K562 (cell line): Measurements from ENCODE around the gene SPRYD3. TPM values are rescaled to one million over a fixed set of nuclear protein-coding genes. Genes with fewer than 3 reads are reported as not detected.

ENCODE experiments used
- BRCA1 ChIP-seq, 2 experiments: fragments of 450-650 bp in 1 of 2; sonication (generic) in 1 of 2; formaldehyde crosslinking in 1 of 2; IDR thresholded peaks; 2 replicates each; pipeline versions ENCODE4 v1.5.0 to v1.6.1; 2017 to 2020; ENCODE audit warnings: mild to moderate bottlenecking in 1 of 2, missing genetic modification reagents in 1 of 2
- CREB5 ChIP-seq: fragments of 250-450 bp; sonication (Bioruptor Pico); IDR thresholded peaks from 2 replicates; pipeline ENCODE4 v1.5.0; 2020; ENCODE audit warnings: mild to moderate bottlenecking
- ETV1 ChIP-seq: fragments of 450-650 bp; conservative IDR thresholded peaks from 2 replicates; pipeline ENCODE4 v1.6.1; 2016; ENCODE audit warnings: missing genetic modification characterization, control low read depth, low read depth, missing compliant biosample characterization
- HNRNPLL ChIP-seq: fragments of 200-400 bp; formaldehyde crosslinking; IDR thresholded peaks from 2 replicates; pipeline ENCODE4 v1.6.1; 2017; ENCODE audit warnings: low read length, low read depth, mild to moderate bottlenecking; ENCODE audit not compliant: poor library complexity, severe bottlenecking
- HSF4 ChIP-seq: fragments of 250-450 bp; sonication (Bioruptor Pico); IDR thresholded peaks from 2 replicates; pipeline ENCODE4 v2.1.2; 2022; ENCODE audit warnings: mild to moderate bottlenecking, moderate library complexity, borderline replicate concordance
- KDM5B ChIP-seq: fragments of 200-600 bp; sonication (generic); IDR thresholded peaks from 2 replicates; pipeline ENCODE4 v1.6.1; 2012; ENCODE audit warnings: low read depth, mild to moderate bottlenecking, moderate library complexity, low read length, control low read depth, inconsistent platforms; ENCODE audit not compliant: insufficient replicate concordance
- NBN ChIP-seq: fragments of 450-650 bp; IDR thresholded peaks from 2 replicates; pipeline ENCODE4 v1.6.1; 2016; ENCODE audit warnings: low read depth, mild to moderate bottlenecking
- RBM15 ChIP-seq: fragments of 200-400 bp; formaldehyde crosslinking; IDR thresholded peaks from 2 replicates; pipeline ENCODE4 v1.6.1; 2018; ENCODE audit warnings: mild to moderate bottlenecking, low read length, moderate library complexity; ENCODE audit not compliant: insufficient read depth
- TBL1XR1 ChIP-seq, 2 experiments: IDR thresholded peaks; 2 replicates each; pipeline ENCODE4 v1.6.1; 2012; ENCODE audit warnings: improper control_type of control experiment in 2 of 2, low read length in 2 of 2, mild to moderate bottlenecking in 1 of 2
- ZBTB11 ChIP-seq, 3 experiments: fragments of 200-800 bp in 1 of 3; fragments of 250-450 bp in 1 of 3; fragments of 450-650 bp in 1 of 3; sonication (Bioruptor Pico) in 1 of 3; sonication (Bioruptor generic) in 1 of 3; formaldehyde crosslinking in 1 of 3; IDR thresholded peaks; 2 replicates each; pipeline versions ENCODE4 v1.6.1 to v1.8.0; 2016 to 2022; ENCODE audit warnings: mild to moderate bottlenecking in 2 of 3, missing genetic modification characterization in 2 of 3, missing compliant biosample characterization in 1 of 3, moderate library complexity in 1 of 3
- ZFP30 ChIP-seq: fragments of 250-450 bp; sonication (Bioruptor Pico); IDR thresholded peaks from 2 replicates; pipeline ENCODE4 v1.8.0; 2022; ENCODE audit warnings: moderate library complexity, mild to moderate bottlenecking, inconsistent platforms, borderline replicate concordance
- ZFP36 ChIP-seq: fragments of 150-350 bp; IDR thresholded peaks from 2 replicates; pipeline ENCODE4 v1.6.1; 2018; ENCODE audit warnings: low read length, low read depth; ENCODE audit not compliant: partially characterized antibody
- ZNF274 ChIP-seq: IDR thresholded peaks from 2 replicates; pipeline ENCODE4 v1.6.1; 2011; ENCODE audit warnings: low read depth, mild to moderate bottlenecking, low read length, moderate library complexity, borderline replicate concordance
- ZNF561 ChIP-seq: fragments of 450-650 bp; formaldehyde crosslinking; conservative IDR thresholded peaks from 2 replicates; pipeline ENCODE4 v1.4.0; 2020; ENCODE audit warnings: mild to moderate bottlenecking, moderate library complexity
- ZNF780A ChIP-seq: fragments of 250-450 bp; sonication (Bioruptor Pico); IDR thresholded peaks from 2 replicates; pipeline ENCODE4 v1.5.0; 2021; ENCODE audit warnings: mild to moderate bottlenecking
- polyA plus RNA-seq, 8 experiments: library from polyadenylated mRNA; depleted of rRNA in 4 of 8; stranded (reverse) in 5 of 8; unstranded in 3 of 8; fragments of >200 nt; fragmentation: Nextera tagmentation in 2 of 8; fragmentation: Illumina TruSeq in 1 of 8; extraction: Ambion mirVana in 2 of 8; extraction: Trizol in 1 of 8; gene quantifications; 2 replicates each; pipeline versions ENCODE4 v1.2.1 to v1.2.3, GENCODE V29; 2011 to 2014; ENCODE audit warnings: inconsistent platforms in 1 of 8, missing spikeins in 1 of 8
- total RNA-seq, 7 experiments: library from RNA; depleted of rRNA in 6 of 7; stranded (reverse); fragments of >200 nt in 6 of 7; fragmentation: Illumina TruSeq in 2 of 7; extraction: Trizol in 2 of 7; gene quantifications; 2 replicates each; pipeline versions ENCODE4 v1.2.1 to v1.2.3, GENCODE V29; 2011 to 2021; ENCODE audit warnings: low replicate concordance in 1 of 7
- TF ChIP-seq, protein P1 (sequence below), 2 experiments: fragments of 450-650 bp in 1 of 2; sonication (generic) in 1 of 2; formaldehyde crosslinking in 1 of 2; IDR thresholded peaks in 1 of 2; conservative IDR thresholded peaks in 1 of 2; 2 replicates each; pipeline versions ENCODE4 v1.6.1 to v1.8.1; 2016 to 2023; ENCODE audit warnings: mild to moderate bottlenecking in 2 of 2, moderate library complexity in 2 of 2, inconsistent platforms in 1 of 2, missing genetic modification reagents in 1 of 2
- TF ChIP-seq, protein P2 (sequence below): fragments of 150-350 bp; conservative IDR thresholded peaks from 2 replicates; pipeline ENCODE4 v1.6.1; 2014; ENCODE audit warnings: low read length

The SPRYD3 gene
- total and polyA plus RNA-seq, 9 of the 15 experiments (the other 6 are each of a cell fraction or from before 2014, with no cell fraction given): 1.5 to 13.6 (median 7.6) TPM

DNA sequence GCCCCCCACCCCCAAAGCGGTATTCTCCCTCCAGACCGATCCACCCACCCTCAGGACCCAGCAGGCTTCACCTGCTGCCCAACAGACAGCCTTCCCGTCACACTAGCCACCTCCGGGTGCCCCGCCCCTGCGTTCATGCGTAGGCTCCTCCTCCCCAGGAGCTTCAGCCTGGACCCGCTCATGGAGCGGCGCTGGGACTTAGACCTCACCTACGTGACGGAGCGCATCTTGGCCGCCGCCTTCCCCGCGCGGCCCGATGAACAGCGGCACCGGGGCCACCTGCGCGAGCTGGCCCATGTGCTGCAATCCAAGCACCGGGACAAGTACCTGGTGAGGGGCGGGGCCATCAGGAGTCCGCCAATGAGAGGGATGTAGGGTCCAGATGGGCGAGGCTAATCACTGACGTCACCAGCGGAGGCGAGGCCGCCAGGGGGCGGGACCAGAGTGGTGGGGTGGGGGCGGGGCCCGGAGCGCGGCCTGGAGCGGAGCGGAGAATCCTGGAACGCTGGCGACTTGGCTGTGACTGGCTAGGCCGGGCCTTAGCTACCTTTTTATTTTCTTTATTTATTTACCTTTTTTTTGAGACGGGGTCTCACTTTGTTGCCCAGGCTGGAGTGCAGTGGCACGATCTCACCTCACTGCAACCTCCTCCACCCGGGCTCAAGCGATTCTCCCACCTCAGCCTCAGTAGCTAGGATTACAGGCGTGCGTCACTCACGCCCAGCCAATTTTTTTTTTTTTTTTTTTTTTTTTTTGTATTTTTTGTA, 24.9 kb downstream of the SPRYD3 start (continued):
- TF ChIP-seq ZNF561 (CRISPR knock-in tag) (no peak), ZFP30 (CRISPR knock-in tag) (no peak), BRCA1 (IDR thresholded peaks at IDR 0.05) (no peak), BRCA1 (CRISPR knock-in tag; IDR thresholded peaks at IDR 0.05) (no peak), HSF4 (no peak), ZFP36 (no peak), NBN (no peak), CREB5 (no peak), ZNF780A (CRISPR knock-in tag) (no peak), KDM5B (no peak), ETV1 (tag) (no peak), ZBTB11 (CRISPR knock-in tag; IDR thresholded peaks at IDR 0.05) (no peak), HNRNPLL (no peak), ZNF274 (no peak), TBL1XR1 (IDR thresholded peaks at IDR 0.05; ENCODE audit: low read length in 2 of 2) (no peak), RBM15 (no peak)
- TF ChIP-seq, protein P1, sequence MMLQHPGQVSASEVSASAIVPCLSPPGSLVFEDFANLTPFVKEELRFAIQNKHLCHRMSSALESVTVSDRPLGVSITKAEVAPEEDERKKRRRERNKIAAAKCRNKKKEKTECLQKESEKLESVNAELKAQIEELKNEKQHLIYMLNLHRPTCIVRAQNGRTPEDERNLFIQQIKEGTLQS (IDR thresholded peaks at IDR 0.05): peak; percentile 91
- TF ChIP-seq, protein P1 (CRISPR knock-in tag; conservative IDR thresholded peaks at IDR 0.05): no peak
- TF ChIP-seq, protein P2, sequence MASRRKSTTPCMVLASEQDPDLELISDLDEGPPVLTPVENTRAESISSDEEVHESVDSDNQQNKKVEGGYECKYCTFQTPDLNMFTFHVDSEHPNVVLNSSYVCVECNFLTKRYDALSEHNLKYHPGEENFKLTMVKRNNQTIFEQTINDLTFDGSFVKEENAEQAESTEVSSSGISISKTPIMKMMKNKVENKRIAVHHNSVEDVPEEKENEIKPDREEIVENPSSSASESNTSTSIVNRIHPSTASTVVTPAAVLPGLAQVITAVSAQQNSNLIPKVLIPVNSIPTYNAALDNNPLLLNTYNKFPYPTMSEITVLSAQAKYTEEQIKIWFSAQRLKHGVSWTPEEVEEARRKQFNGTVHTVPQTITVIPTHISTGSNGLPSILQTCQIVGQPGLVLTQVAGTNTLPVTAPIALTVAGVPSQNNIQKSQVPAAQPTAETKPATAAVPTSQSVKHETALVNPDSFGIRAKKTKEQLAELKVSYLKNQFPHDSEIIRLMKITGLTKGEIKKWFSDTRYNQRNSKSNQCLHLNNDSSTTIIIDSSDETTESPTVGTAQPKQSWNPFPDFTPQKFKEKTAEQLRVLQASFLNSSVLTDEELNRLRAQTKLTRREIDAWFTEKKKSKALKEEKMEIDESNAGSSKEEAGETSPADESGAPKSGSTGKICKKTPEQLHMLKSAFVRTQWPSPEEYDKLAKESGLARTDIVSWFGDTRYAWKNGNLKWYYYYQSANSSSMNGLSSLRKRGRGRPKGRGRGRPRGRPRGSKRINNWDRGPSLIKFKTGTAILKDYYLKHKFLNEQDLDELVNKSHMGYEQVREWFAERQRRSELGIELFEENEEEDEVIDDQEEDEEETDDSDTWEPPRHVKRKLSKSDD: no peak
